Stimulated activated CD8-positive, alpha-beta memory T cell treated with anti-CD3 and anti-CD28 coated beads, Interleukin-2, amount 100 ng/mL, for 1 hour (primary cell): ENCODE measurements around the gene MARCHF3.
A peak's percentile ranks its signal among the peaks of the same experiment; 100 is the strongest.
"Not testable (repeated sequence)": the region's sequence is repeated elsewhere in the genome, so short reads cannot be mapped to it uniquely, and the experiment has no call there.

Source experiments
- DNase-seq, 2 donors: peaks; one replicate each; pipeline ENCODE4 v3.0.0-alpha.2; 2020; ENCODE audit warnings: low read depth in 2 of 2

The MARCHF3 gene

GRCh38 chr5:127030259-127031146 is at the start of gene MARCHF3:
Gene MARCHF3 (minus strand): TSS chr5:127030558. CDS start chr5:126918171, 112,387 bp downstream.
- DNase-seq, result peak; percentile 84 to 87

DNA sequence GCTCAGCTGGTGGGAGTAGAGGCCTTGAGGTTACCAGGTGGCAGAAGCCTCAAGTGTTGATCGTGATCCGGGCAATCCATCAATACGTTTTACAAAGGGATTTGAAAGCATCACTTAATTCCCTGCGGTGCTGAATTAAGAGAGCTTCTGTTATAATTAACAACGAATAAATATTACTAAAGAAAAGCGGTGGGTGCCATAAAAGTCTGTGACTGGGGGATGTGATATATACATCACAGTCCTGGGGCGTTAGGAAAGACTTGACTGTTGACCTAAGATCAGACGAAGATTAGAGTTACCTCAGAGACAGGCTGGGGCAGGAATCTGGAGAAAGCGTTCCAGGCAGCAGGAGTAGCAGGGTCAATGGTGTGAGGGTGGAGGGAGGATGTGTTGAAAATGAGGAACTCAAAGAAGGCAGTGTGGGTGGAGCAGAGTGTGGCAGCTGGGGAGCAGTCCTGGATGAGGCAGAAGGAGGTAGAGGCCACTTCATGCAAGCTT is 49.7 kb upstream of the MARCHF3 start:
- DNase-seq, result no peak

DNA sequence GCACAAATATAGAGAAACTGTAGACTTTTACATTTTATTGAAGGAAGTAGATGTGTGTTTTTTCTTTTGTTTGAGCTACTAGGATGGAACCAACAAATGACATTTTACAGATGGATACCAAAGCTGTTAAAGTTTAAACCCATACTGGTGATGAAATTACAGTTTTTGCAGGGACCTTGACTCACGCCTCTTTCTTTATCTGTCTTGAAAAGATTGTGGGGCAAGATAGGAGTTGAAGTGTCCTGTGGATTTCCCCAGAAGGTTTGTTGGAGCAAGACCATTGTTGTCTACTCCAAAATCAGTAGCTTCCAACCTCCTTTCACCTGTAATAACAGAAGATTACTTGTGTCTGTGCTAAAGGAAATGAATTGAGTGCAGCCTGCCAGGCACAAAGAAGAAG is 47.0 kb upstream of the MARCHF3 start:
- DNase-seq, result no peak

DNA sequence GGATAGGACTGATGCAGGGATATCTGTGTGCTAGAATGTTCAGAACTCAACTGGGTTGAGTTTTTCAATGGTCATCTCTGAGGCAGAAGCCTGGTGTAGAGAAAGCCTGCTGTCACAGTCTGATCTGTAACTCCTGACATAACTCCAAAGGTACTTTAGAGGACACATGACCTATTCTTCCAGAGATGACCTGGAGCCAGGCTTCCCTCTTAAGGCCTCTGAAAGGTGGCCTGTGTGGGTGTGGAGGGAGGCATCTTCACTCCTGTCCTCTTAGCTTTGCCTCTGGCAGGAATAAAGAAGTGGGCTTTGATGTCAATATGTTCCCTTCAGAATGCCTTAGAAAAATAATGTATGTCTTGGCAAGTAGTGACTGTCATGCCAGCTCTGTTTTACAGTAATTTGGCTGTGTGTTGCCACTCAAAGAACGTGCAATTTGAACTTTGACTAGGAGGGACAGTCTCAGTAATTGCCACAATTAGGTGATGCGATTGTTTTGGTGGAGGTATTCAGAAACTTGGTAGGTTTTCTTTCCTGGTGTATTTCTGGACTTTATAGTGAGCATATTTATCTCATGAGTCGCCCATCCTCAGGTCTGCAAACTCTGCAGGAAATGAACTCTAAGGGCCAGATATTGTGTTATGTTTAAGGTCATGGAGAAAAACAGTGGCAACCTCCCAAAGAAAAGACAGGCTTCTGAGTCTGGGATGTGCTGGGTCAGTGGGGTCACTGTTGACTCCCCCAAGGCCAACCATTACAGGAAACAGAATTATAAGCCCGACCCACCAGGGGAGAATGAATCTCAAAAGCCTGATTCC is 46.2 kb upstream of the MARCHF3 start:
- DNase-seq, result no peak

DNA sequence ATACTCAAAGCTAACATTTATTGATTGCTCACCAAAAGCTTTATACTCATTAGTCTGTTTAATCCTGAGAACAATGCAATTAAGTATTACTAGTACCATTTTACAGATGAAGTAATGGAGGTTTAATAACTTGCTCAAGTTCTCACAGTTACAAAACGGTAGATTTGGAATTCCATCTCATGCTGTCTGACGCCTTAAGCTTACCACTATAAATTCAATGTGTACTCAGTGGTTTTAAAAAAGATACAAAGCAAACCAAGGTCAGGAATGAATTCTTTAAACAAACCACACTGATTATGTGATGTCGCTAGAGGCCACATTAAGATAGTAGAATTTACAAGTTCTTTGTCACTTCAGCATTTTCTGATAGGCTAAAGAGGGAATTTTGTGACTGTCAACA is 44.1 kb upstream of the MARCHF3 start:
- no peak for DNase-seq

DNA sequence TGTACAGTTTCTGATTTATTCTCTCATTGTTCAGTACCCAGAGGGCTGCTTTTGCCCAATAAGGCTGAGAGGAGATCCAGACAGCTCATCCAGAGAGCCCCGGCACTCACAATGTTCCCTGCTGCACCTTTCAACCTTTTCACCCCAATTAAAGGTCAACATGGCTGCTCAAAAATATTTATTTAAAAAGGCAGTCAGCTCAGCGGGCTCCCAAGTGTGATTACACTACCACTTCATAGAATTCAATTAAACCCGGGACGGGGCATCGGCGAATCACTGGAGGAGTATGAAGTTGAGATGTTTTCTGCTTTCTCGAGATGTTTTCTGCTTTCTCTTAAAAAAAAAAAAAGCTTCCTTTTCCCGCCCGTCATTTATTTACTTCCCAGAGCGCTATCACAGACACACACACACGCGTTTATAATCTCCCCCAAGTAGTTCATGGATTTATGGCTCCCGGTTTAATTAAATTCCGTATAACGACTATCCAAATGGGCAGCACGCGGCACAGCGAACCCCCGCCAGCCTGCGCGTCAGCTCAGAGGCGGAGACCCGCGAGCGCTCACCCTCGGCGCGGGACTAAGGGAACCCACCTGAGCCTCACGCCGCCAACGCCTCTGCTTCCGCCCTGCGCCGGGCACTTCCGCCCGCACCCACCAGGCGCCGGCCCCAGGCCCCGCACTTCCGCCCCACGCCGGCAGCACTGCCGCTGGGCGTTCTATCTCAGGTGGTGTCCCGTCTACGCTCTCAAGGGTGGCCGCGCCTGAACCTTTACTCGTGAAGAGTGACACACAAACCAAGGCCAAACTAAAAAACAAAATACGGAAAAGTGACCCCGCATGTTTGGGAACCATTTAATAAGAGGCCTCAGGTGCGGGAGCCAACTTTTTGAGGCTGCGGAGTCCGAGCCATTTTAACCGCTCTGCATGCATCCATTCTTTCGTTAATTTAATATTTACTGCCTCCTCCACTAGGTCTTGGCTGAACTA is 42.8 kb upstream of the MARCHF3 start, which contains the start of gene C5orf63:
Gene C5orf63 (minus strand): TSS at position 642 of the 986 bp plus-strand sequence. CDS start 14,507 bp downstream, outside the sequence.
- peak; percentile 23 to 40 for DNase-seq

GRCh38 chr5:127070243-127070642 is 39.9 kb upstream of the MARCHF3 start:
- no peak for DNase-seq

DNA sequence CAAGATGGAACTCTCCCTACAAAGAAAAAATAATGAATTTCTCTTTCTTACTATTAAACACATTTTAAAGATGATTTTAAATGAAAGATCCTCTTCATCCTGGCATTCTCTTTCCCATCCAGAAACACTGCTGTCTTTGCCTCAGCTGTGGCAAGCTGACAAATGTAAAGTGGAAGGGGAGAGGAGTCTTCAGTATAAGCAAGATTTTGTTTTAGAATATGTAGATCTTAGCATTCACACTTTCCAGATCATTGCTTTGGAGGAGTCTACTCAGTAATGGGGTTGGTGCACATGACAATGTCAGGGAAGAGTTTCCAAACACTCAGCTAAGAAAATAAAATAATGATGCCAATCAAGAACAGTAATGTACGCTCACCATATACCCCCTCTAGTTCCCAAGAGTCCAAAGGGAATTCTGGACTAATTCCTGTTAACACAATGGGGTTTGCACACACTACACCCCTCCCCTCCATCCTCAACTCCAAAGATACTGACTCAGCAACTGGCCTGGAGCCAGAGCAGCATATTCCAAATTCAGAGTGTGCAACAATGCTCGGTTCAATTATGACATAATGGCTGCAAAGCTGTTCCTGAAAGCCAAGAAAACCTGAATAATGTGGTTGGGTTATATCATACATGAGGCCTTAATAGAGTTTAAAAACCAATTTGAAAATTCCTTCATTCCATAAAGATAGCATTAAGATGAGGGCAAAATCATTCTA is 38.3 kb upstream of the MARCHF3 start:
- no peak for DNase-seq

- no peak for DNase-seq
These were observed 36.4 kb upstream of the MARCHF3 start for GRCh38 chr5:127066721-127067120.

GRCh38 chr5:127064253-127064840 is 34.0 kb upstream of the MARCHF3 start:
- DNase-seq, result no peak

GRCh38 chr5:127063257-127063913 is 33.0 kb upstream of the MARCHF3 start:
- no peak for DNase-seq

GRCh38 chr5:127061956-127062355 is 31.6 kb upstream of the MARCHF3 start:
- no peak for DNase-seq

DNA sequence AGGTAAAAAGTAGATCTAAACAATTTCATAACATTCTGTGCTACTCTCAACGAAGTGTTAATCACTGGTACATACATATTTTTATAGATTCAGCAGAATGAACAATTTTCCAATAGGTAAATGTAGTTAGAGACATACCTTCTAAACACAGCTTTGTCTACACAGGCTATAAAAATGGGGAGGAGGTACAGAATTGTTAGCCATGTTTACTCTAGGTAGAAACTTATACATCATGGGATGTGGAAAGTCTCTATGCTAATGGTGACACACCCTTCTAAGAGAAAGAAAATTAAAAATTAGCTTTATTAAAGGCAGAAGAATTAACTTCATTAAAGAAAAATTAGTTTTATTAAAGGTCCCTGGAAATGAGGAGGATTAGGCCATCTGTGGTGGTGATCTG is 31.2 kb upstream of the MARCHF3 start:
- no peak for DNase-seq

DNA sequence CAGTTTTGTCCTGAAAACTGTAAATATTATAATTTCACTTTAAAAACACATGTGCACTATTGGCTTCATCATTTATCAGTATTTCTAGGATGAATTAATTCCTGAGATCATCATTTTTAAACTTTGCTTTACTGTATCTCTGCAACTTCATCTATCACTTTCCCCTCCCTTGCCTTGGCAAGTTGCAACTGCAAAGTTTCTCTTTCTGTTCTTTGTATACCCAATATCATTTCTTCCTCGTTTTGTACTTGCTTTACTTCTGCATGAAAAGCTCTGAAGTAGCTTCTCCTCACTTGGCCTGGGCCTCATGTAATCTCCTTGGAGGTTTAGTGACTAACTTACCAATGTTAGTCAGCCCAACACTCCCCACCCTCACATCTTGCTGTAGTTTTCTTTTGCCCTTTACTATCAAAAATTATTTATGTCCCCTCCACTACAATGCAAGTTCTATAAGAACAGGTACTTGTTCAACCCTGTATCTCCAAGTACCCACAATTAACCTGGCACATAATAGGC is 30.2 kb upstream of the MARCHF3 start:
- no peak for DNase-seq

DNA sequence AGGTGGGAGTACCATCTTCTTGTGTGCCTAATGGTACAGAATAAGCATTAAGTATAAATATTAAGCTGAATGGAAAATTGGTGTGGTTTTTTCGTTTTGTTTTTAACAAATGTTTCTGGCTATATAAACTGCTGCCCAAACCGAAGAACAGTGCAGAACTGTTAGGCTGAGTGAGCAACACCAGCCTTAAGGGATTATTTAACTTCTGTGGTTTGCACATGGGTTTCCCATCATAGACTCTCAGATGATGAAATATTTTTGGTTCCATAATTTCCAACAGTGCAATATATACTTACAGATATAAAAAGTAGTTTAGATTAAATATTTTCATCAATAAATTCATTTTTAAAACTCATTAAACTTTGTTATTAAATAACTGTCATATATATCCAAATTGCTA is 26.5 kb upstream of the MARCHF3 start:
- no peak for DNase-seq

DNA sequence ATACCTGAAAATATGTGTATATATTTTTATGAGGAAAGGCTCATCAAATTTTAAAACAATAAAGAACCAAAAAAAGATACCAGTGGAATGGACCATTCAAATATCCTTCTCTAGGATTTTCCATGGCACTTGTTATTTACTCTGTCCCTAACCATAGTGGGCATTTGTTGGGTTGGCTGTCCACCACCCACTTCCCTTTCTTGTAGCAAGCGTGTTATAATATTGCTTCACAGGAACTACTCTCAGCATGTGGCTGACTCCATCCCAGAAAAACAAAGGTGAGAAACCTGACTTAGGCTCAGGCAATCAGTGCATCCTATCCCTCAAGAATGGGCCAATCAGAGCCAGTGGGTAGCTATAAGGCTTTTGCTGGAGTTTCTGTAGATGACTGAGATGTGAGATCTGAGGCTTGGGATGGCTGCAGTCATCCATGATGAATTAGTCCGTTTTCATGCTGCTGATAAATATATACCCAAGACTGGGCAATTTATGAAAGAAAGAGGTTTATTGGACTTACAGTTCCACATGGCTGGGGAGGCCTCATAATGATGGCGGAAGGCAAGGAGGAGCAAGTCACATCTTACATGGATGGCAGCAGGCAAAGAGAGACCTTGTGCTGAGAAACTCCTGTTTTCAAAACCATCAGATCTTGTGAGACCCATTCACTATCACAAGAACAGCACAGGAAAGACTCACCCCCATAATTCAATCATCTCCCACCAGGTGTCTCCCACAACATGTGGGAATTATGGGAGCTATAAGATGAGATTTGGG is 25.7 kb upstream of the MARCHF3 start:
- no peak for DNase-seq

DNA sequence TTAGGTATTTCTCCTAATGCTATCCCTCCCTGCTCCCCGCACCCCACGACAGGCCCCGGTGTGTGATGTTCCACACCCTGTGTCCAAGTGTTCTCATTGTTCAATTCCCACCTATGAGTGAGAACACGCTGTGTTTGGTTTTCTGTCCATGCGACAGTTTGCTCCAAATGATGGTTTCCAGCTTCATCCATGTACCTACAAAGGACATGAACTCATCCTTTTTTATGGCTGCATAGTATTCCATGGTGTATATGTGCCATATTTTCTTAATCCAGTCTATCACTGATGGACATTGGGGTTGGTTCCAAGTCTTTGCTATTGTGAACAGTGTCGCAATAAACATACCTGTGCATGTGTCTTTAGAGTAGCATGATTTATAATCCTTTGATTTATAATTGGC is 23.2 kb upstream of the MARCHF3 start:
- DNase-seq, result not testable (repeated sequence)

- DNase-seq, result no peak
These were observed 22.7 kb upstream of the MARCHF3 start for GRCh38 chr5:127053049-127053448.

DNA sequence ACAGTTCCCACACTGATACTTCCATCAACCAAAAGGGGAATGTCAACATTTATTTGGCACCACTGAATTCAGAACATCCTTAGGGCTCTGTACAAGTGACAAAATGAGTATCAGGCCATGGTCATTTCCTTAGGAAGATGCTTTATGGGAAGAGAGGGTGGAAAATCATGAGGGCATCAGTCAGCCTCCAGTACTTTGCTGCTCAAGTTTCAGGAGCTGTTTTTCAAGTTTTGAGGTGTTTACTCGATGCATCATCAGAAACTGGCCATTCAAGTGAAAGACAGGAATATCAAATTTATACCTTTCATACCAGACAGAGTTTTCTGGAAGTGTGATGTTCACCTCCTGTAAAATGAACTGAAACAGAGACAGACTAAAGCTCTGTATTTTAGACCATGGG is 21.2 kb upstream of the MARCHF3 start:
- no peak for DNase-seq
